GM12874 (cell line): ENCODE measurements around the gene AREG.

ENCODE experiments used
- TF ChIP-seq, protein P1 (sequence below): IDR thresholded peaks from 2 replicates; pipeline ENCODE4 v1.5.1; 2011; ENCODE audit warnings: low read depth, mild to moderate bottlenecking, control low read depth, low read length, moderate library complexity; ENCODE audit not compliant: insufficient read depth

Gene AREG

DNA sequence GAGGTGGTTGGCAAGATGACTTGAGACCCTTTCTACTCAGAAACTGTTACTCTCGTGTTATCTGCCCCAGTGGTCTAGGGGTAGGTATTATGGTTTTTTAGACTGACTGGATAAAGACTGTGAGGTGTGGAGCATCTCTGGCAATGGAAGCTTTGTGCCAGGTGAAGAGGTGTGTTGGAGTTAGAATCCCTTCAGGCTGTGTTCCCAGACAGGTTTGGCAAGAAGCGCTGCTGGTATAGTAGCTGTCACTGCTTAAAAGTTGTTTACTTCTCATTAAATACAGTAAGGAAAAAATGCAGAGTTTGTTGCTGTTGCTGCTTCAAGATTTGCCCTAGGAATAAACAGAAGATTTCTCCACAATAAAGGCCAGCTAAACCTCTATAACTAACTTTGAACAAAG, 35.3 kb downstream of the AREG start:
- TF ChIP-seq, protein P1, sequence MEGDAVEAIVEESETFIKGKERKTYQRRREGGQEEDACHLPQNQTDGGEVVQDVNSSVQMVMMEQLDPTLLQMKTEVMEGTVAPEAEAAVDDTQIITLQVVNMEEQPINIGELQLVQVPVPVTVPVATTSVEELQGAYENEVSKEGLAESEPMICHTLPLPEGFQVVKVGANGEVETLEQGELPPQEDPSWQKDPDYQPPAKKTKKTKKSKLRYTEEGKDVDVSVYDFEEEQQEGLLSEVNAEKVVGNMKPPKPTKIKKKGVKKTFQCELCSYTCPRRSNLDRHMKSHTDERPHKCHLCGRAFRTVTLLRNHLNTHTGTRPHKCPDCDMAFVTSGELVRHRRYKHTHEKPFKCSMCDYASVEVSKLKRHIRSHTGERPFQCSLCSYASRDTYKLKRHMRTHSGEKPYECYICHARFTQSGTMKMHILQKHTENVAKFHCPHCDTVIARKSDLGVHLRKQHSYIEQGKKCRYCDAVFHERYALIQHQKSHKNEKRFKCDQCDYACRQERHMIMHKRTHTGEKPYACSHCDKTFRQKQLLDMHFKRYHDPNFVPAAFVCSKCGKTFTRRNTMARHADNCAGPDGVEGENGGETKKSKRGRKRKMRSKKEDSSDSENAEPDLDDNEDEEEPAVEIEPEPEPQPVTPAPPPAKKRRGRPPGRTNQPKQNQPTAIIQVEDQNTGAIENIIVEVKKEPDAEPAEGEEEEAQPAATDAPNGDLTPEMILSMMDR = no peak

DNA sequence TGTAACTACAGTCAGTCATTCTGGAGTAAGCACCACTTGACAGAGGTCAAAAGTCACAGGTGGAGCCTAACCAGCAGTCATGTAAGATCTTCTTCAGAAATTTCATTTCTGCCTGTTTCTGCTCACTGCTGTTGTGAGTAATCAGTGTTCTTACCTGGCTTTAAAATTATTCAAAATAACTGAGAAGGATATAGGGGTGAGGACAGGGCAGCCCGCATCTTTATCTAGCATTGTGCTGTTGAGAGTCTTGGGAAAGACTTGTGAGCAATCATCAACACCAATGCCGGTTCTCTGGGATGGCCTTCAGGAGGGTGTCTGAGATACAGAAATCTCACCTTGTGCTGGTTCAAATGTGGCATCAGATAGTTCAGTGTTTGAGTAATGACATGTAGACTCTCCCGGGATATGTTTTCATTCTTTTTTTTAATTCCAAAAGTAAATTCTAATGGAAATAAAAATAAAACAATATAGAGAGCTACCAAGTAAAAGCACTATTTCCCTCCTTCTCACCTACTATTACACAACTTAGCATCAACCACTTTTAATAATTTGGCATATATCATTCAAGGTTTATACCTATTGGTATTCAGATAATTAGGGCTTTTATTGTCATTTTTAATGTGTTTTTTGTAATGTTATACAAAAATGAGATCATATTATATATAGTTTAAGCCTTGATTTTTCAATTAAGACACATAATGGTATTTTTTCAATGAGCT, 37.1 kb downstream of the AREG start:
- TF ChIP-seq, protein P1 = no peak

DNA sequence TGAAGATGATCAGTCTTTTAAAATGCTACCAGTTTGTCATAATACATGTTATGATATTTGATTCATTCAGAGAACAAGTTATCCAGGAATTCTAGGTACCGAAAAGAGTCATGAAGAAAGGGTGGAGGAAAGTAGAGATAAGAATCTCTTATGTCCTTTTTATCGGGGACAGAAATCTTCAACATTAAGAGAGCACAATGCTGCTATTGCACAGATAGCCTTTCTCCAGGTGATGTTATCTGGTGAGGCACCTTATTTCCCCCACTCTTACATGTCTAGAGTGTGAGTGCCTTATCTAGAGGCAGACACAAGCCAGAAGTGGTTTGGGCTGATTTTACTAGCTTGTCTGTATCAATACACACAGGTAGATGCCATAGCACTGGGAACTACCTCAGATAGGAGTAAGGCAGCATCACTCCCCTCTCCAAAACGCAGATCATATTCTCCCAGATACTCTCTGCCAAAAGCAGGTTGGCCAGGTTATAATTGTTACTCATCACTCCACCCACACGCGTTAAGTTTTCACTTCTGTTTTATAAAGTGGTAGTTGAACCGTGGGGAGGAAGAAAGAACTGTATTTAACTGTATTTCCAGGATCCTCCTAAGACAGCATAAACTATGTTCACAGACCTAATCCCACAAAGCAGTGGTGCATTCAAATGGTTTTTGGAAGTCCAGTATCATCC, 38.4 kb downstream of the AREG start:
- TF ChIP-seq, protein P1 = no peak

DNA sequence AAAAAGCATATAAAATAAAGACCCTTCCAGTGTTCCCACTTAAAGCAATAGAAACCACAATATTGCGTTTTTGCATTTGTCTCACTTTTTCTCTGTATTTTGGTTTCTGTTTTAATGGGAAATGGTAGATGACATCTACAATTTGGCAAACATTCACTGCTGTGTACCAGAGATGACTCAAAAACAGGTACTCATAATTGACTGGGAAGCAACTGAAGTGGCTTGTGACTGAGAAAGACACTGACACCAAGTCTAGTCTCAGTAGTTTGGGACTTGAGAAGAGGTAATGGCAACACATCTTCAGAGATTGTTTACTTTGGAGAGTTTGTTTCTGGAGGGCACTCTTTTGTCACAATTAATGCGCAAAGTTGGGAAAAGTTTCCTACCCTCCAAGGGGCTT, 42.0 kb downstream of the AREG start:
- TF ChIP-seq, protein P1 = no peak

DNA sequence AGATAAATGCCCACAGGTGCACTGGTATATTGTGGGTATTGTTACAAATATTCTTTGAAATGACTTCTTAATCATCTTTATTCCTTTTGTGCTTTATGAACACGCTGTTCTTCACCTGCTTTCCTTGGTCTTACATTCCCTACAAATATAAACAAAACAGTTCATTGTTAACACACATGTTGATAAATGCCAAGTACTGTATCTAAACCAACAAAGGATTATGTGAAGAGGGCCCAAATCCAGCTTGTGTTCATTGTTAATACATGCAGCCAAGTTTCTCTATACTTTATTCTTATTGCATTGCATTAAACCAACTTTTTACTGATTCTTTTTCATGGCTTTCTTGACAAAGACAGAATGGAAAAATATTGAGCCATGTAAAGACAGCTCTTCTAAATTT, 42.8 kb downstream of the AREG start:
- TF ChIP-seq, protein P1 = no peak

DNA sequence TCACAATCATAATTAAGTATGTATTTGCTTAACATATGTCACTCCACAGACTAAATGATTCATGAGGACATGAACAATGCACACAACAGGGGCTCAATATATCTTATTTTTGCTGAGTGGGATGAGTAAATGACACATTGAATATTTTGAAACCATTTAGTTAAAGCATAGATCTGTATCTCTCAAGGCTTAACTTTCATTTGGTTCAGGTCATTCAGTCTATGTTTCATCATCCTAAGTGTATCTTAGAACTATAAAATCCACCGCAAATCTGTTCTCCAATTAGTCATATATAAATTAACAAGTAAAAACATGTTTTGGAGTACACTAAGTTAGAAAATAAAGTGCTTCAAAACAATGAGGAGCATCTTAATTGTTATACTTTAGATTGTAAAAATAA, 45.8 kb downstream of the AREG start:
- TF ChIP-seq, protein P1 = no peak

DNA sequence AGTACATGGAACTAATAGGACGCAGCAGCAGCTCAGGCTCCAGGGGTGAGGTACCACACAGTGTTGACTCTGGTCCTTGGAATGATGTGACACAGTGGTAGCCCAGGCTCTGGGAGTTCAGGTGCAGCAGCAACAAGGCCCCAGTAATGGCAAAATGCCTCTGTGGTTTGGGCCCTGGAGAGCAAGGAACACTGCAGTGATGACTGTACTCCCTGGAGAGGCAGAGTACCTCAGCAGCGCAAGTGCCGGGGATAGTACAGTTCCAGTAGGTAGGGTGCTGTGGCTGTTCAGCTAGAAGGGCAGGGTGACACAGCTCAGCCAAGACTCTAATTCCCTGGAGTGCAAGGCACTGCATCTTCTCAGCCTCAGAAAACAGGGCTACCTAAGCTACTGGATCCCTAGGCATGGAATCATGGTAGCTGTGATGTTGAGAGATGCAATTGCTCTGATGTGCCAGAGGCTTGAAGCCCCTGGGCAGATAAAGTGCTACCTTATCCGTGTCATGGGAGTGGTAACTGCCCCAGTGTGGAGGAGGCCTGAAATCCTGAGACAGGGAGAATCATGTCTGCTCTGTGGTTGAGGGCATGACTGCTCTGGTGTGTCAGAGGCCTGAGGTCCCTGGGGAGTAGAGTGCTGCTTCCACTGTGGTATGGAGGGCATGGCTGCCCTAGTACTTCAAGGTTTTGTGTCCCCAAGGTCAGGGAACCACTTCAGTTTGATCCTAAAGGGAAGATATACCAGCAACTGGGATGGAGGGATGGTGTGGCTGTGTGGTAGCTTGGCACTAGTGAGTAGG, 55.2 kb downstream of the AREG start:
- TF ChIP-seq, protein P1 = no peak
